Neural cell (in vitro differentiated cells): ENCODE results near the gene TMEM31.

Experiments used
- TAF1 ChIP-seq: IDR thresholded peaks from 2 replicates; pipeline ENCODE4 v1.6.1; 2012; ENCODE audit warnings: low read depth
- TF ChIP-seq, protein P1 (sequence below): fragments of 450-650 bp; IDR thresholded peaks from 2 replicates; pipeline ENCODE4 v1.5.1; 2014; ENCODE audit warnings: antibody characterized with exemption, mild to moderate bottlenecking, moderate library complexity; ENCODE audit not compliant: poor library complexity, severe bottlenecking

DNA sequence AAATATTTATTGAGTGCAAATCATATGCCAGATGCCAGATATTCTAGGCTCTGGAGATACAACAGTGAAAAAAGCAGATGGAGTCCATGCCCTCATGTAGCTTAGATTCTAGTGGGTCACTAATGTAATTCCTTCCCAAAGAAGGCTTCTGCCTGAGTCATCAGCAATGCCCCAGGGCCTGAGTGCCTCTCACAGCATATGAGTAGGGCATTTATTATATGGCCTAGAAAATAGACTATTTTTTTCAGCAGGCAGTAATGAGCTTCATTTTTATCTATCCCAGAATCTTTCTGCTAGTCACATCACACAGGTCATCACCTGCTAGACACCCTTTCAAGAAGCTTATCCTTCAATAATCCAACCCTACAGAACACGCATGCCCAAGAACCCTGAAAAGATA lies 22.3 kb downstream of the TMEM31 start:
- no peak for TF ChIP-seq TAF1
- TF ChIP-seq, protein P1, sequence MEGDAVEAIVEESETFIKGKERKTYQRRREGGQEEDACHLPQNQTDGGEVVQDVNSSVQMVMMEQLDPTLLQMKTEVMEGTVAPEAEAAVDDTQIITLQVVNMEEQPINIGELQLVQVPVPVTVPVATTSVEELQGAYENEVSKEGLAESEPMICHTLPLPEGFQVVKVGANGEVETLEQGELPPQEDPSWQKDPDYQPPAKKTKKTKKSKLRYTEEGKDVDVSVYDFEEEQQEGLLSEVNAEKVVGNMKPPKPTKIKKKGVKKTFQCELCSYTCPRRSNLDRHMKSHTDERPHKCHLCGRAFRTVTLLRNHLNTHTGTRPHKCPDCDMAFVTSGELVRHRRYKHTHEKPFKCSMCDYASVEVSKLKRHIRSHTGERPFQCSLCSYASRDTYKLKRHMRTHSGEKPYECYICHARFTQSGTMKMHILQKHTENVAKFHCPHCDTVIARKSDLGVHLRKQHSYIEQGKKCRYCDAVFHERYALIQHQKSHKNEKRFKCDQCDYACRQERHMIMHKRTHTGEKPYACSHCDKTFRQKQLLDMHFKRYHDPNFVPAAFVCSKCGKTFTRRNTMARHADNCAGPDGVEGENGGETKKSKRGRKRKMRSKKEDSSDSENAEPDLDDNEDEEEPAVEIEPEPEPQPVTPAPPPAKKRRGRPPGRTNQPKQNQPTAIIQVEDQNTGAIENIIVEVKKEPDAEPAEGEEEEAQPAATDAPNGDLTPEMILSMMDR = no peak
